Measurements from ENCODE around the gene KATNIP.

DNA sequence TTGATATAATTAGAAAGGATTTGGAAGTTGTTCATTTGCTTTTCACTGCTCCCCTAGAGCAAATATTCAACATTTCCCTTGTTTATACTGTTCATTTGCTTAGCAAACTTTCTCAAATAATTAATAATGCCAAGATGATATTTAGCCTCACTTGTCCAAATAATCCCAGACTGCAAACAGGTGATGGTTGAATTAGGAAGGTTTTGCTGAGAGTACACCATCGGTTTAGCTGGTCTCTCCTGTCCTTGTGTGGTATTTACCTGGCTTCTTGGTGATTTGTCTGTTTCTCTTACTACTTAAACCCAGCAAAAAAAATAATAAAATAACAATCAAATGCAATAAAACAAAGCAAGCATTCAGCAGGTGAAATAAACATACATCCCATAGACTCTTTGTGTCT lies 6.5 kb downstream of the KATNIP start:
- TF ChIP-seq, protein P1, sequence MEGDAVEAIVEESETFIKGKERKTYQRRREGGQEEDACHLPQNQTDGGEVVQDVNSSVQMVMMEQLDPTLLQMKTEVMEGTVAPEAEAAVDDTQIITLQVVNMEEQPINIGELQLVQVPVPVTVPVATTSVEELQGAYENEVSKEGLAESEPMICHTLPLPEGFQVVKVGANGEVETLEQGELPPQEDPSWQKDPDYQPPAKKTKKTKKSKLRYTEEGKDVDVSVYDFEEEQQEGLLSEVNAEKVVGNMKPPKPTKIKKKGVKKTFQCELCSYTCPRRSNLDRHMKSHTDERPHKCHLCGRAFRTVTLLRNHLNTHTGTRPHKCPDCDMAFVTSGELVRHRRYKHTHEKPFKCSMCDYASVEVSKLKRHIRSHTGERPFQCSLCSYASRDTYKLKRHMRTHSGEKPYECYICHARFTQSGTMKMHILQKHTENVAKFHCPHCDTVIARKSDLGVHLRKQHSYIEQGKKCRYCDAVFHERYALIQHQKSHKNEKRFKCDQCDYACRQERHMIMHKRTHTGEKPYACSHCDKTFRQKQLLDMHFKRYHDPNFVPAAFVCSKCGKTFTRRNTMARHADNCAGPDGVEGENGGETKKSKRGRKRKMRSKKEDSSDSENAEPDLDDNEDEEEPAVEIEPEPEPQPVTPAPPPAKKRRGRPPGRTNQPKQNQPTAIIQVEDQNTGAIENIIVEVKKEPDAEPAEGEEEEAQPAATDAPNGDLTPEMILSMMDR (IDR thresholded peaks at IDR 0.05) = no peak
- TF ChIP-seq POLR2A (IDR thresholded peaks at IDR 0.05) = no peak

Measured in thyroid gland (tissue), 4 donors.